HCT116 (cell line): ENCODE data around the gene INPP4A. TPM values are rescaled to one million over a fixed set of nuclear protein-coding genes. Genes with fewer than 3 reads are reported as not detected.

Source experiments
- ATAC-seq: fragments of 200-7000 bp; cut with Tn5 transposase; 2 replicates; pipeline ENCODE4 v1.9.1; 2020; ENCODE audit warnings: mild to moderate bottlenecking, moderate library complexity
- BruUV-seq: library from RNA; stranded (reverse); fragments of 400-500 nt; replicated peaks from 2 replicates; lab custom pipeline; 2021; lab: Mats Ljungman, UMichigan
- CTCF ChIA-PET: fragments of 300-600 bp; sonication (Branson Sonifier 250); formaldehyde crosslinking; loops from one replicate; lab custom pipeline; 2021; ENCODE audit warnings: antibody characterized with exemption; lab: Charles Lee
- POLR2A ChIA-PET: fragments of 300-600, 350-600 bp; sonication (Branson Sonifier 250); formaldehyde crosslinking; loops from one replicate; lab custom pipeline; 2021; ENCODE audit warnings: antibody characterized with exemption; lab: Charles Lee
- RAD21 ChIA-PET, 2 experiments: fragments of 300-600 bp; sonication (Branson Sonifier 250); formaldehyde crosslinking; loops; one replicate each; lab custom pipeline; 2023; ENCODE audit warnings: low total read pairs in 2 of 2; ENCODE audit not compliant: uncharacterized antibody in 2 of 2, unreplicated experiment in 2 of 2, low non-redundant PET in 1 of 2; lab: Charles Lee
- DNase-seq: peaks from one replicate; pipeline ENCODE4 v3.0.0-alpha.2; 2010; ENCODE audit warnings: low read depth, low spot score
- H2AFZ ChIP-seq: fragments of 200-600 bp; shearing (Covaris generic), sonication (generic); 2 replicates; pipeline ENCODE4 v1.6.1; 2017; ENCODE audit warnings: low read depth, mixed run types, mixed read lengths, antibody characterized with exemption, low read length; ENCODE audit not compliant: poor library complexity, severe bottlenecking
- H3K27ac ChIP-seq: 2 replicates; pipeline ENCODE4 v1.5.1; 2012; ENCODE audit warnings: low read depth, low read length
- H3K27me3 ChIP-seq: fragments of 200-600 bp; sonication (generic); 2 replicates; pipeline ENCODE4 v1.6.1; 2016; ENCODE audit warnings: mixed run types, low read length, mixed read lengths; ENCODE audit not compliant: insufficient read depth
- H3K36me3 ChIP-seq, 2 experiments: fragments of 200-500 bp in 1 of 2; fragments of 200-600 bp in 1 of 2; sonication (Bioruptor generic) in 1 of 2; sonication (generic) in 1 of 2; 2 replicates each; pipeline versions ENCODE4 v1.5.1 to v1.6.1; 2014 to 2016; ENCODE audit warnings: low read length in 2 of 2, inconsistent platforms in 1 of 2, mixed read lengths in 1 of 2, mixed run types in 1 of 2; ENCODE audit not compliant: insufficient read depth in 2 of 2, control insufficient read depth in 1 of 2
- H3K4me1 ChIP-seq, 2 experiments: fragments of 200-600 bp in 1 of 2; sonication (generic) in 1 of 2; 2 replicates each; pipeline versions ENCODE4 v1.5.1 to v1.6.1; 2012 to 2017; ENCODE audit warnings: low read length in 2 of 2, inconsistent platforms in 1 of 2, mild to moderate bottlenecking in 1 of 2, mixed read lengths in 1 of 2, mixed run types in 1 of 2, moderate library complexity in 1 of 2; ENCODE audit not compliant: insufficient read depth in 2 of 2, control insufficient read depth in 1 of 2
- H3K4me2 ChIP-seq: fragments of 200-600 bp; sonication (generic); 2 replicates; pipeline ENCODE4 v1.6.1; 2017; ENCODE audit warnings: mixed run types, low read length, mixed read lengths
- H3K4me3 ChIP-seq, 2 experiments: fragments of 200-600 bp in 1 of 2; sonication (generic) in 1 of 2; replicated peaks in 1 of 2; 2 replicates each; pipeline ENCODE4 v1.5.1; 2011 to 2016; ENCODE audit warnings: low read length in 2 of 2, control low read depth in 1 of 2, low read depth in 1 of 2, mild to moderate bottlenecking in 1 of 2, mixed read lengths in 1 of 2, mixed run types in 1 of 2
- H3K79me2 ChIP-seq: fragments of 200-600 bp; sonication (generic); 2 replicates; pipeline ENCODE4 v1.6.1; 2017; ENCODE audit warnings: mild to moderate bottlenecking, mixed run types, low read length, moderate library complexity, mixed read lengths; ENCODE audit not compliant: insufficient read depth
- H3K9ac ChIP-seq: fragments of 200-600 bp; sonication (generic); 2 replicates; pipeline ENCODE4 v1.6.1; 2016; ENCODE audit warnings: low read length, mixed read lengths
- H3K9me2 ChIP-seq: fragments of 200-600 bp; sonication (generic), shearing (Covaris generic); 2 replicates; pipeline ENCODE4 v1.6.1; 2017; ENCODE audit warnings: mixed run types, mild to moderate bottlenecking, moderate library complexity; ENCODE audit not compliant: insufficient read depth
- H3K9me3 ChIP-seq, 2 experiments: fragments of 200-500 bp in 1 of 2; fragments of 200-600 bp in 1 of 2; sonication (Bioruptor generic) in 1 of 2; sonication (generic) in 1 of 2; 2 replicates each; pipeline ENCODE4 v1.6.1; 2014 to 2017; ENCODE audit warnings: low read length in 2 of 2, mixed read lengths in 2 of 2, inconsistent platforms in 1 of 2, low read depth in 1 of 2, mild to moderate bottlenecking in 1 of 2, mixed run types in 1 of 2, moderate library complexity in 1 of 2; ENCODE audit not compliant: control insufficient read depth in 1 of 2, insufficient read depth in 1 of 2
- H4K20me1 ChIP-seq: fragments of 200-600 bp; sonication (generic), shearing (Covaris generic); 2 replicates; pipeline ENCODE4 v1.6.1; 2017; ENCODE audit warnings: mixed run types, mild to moderate bottlenecking, moderate library complexity; ENCODE audit not compliant: insufficient read depth
- ELF1 ChIP-seq: IDR thresholded peaks from 2 replicates; pipeline ENCODE4 v1.6.1; 2012; ENCODE audit warnings: low read depth, borderline replicate concordance
- POLR2A ChIP-seq: IDR thresholded peaks from 2 replicates; pipeline ENCODE4 v1.7.0; 2011; ENCODE audit warnings: borderline replicate concordance; ENCODE audit not compliant: insufficient read depth, insufficient read length; ENCODE audit errors: extremely low read depth
- RAD21 ChIP-seq: IDR thresholded peaks from 2 replicates; pipeline ENCODE4 v1.6.1; 2012; ENCODE audit warnings: low read depth, mild to moderate bottlenecking
- SP1 ChIP-seq: IDR thresholded peaks from 2 replicates; pipeline ENCODE4 v1.6.1; 2012; ENCODE audit warnings: low read depth
- TCF7L2 ChIP-seq: IDR thresholded peaks from 2 replicates; pipeline ENCODE4 v1.7.0; 2011; ENCODE audit warnings: borderline replicate concordance, inconsistent platforms; ENCODE audit not compliant: insufficient read depth, insufficient read length; ENCODE audit errors: extremely low read depth
- YY1 ChIP-seq: IDR thresholded peaks from 2 replicates; pipeline ENCODE4 v1.6.1; 2011; ENCODE audit warnings: low read length, low read depth, moderate library complexity, mild to moderate bottlenecking; ENCODE audit not compliant: insufficient replicate concordance; ENCODE audit errors: extremely low read depth
- intact Hi-C: fragments of 100-400 bp; cut with micrococcal nuclease; formaldehyde crosslinking; loops from 2 replicates; pipeline ENCODE4 v1.10.0; 2022
- total RNA-seq: library from RNA; stranded (reverse); gene quantifications from one replicate; pipeline ENCODE4 v1.2.1, GENCODE V29; 2021; ENCODE audit not compliant: unreplicated experiment
- TF ChIP-seq, protein P1 (sequence below): IDR thresholded peaks from 2 replicates; pipeline ENCODE4 v1.6.1; 2012
- TF ChIP-seq, protein P2 (sequence below): IDR thresholded peaks from 2 replicates; pipeline ENCODE4 v1.6.1; 2012
- TF ChIP-seq, protein P3 (sequence below): IDR thresholded peaks from 2 replicates; pipeline ENCODE4 v1.6.1; 2012; ENCODE audit warnings: low read depth
- TF ChIP-seq, protein P4 (sequence below), 3 experiments: fragments of 200-600 bp in 1 of 3; sonication (generic) in 1 of 3; IDR thresholded peaks in 2 of 3; conservative IDR thresholded peaks in 1 of 3; 2 replicates each; pipeline ENCODE4 v1.5.1; 2012 to 2017; ENCODE audit warnings: low read depth in 2 of 3, low read length in 2 of 3, antibody characterized with exemption in 1 of 3, borderline replicate concordance in 1 of 3, control low read depth in 1 of 3, mild to moderate bottlenecking in 1 of 3, mixed read lengths in 1 of 3, mixed run types in 1 of 3, moderate library complexity in 1 of 3; ENCODE audit not compliant: insufficient read depth in 1 of 3

The INPP4A gene
- total RNA-seq, 1 experiment from 2014 or later = 18.5 TPM

DNA sequence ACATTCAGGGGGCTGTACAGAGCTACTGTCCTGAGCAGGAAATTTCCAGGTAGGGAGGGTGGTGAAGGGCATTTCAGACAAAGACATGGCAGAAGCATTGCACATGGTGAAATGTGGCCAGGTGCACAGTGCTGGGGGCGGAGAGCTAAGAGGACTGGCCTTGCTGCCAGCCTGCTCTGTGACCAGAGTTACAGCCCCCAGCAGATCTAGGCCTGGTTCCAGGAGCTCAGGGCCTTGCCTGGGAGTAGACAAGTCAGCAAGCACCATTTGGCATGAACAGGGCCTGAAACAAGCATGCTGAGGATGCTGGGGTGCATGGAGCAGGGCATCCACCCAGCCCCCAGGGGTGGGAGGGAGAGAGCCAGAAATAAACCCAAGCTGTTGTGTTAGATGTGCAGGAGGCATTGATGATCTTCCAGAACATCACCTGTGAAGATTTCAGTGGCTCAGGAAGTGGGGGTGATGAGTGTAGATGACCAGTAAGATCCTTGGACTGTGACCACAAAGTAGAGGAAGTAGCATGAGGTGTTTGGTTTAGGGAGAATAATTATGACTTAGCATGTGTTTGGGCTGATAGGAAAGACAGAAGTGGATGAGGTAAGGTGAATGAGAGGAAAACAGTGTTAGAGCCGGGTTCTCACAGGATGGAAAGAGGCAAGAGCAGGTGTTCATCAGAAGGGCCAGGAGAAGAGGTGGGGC is 102.6 kb downstream of the INPP4A start:
- ChIA-PET CTCF (no interaction called here), POLR2A (no interaction called here), RAD21 (no interaction called here)
- TF ChIP-seq, protein P1, sequence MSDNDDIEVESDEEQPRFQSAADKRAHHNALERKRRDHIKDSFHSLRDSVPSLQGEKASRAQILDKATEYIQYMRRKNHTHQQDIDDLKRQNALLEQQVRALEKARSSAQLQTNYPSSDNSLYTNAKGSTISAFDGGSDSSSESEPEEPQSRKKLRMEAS = no peak
- TF ChIP-seq, protein P2, sequence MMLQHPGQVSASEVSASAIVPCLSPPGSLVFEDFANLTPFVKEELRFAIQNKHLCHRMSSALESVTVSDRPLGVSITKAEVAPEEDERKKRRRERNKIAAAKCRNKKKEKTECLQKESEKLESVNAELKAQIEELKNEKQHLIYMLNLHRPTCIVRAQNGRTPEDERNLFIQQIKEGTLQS = no peak
- no peak for TF ChIP-seq RAD21
- no peak for TF ChIP-seq TCF7L2
- no peak for TF ChIP-seq SP1
- H4K20me1 ChIP-seq = no peaks in the 10 kb centered on the region
- no peaks in the 10 kb centered on the region for H3K79me2 ChIP-seq
- H3K9me2 ChIP-seq = no peaks in the 10 kb centered on the region
- no peak overlapping the region for H2AFZ ChIP-seq
- H3K27me3 ChIP-seq = no peaks in the 10 kb centered on the region
- no peaks in the 10 kb centered on the region; a peak in 2 of 4 replicates for H3K36me3 ChIP-seq
- ATAC-seq = no peak
- H3K27ac ChIP-seq = no peak overlapping the region
- no peak for DNase-seq
- no peaks in the 10 kb centered on the region for H3K9me3 ChIP-seq
- intact Hi-C loops = no loop called here
- no TSS peak for BruUV-seq
- H3K4me1 ChIP-seq = no peaks in the 10 kb centered on the region
- H3K9ac ChIP-seq = no peak overlapping the region
- H3K4me3 ChIP-seq = no peak overlapping the region
- no peak overlapping the region for H3K4me2 ChIP-seq

DNA sequence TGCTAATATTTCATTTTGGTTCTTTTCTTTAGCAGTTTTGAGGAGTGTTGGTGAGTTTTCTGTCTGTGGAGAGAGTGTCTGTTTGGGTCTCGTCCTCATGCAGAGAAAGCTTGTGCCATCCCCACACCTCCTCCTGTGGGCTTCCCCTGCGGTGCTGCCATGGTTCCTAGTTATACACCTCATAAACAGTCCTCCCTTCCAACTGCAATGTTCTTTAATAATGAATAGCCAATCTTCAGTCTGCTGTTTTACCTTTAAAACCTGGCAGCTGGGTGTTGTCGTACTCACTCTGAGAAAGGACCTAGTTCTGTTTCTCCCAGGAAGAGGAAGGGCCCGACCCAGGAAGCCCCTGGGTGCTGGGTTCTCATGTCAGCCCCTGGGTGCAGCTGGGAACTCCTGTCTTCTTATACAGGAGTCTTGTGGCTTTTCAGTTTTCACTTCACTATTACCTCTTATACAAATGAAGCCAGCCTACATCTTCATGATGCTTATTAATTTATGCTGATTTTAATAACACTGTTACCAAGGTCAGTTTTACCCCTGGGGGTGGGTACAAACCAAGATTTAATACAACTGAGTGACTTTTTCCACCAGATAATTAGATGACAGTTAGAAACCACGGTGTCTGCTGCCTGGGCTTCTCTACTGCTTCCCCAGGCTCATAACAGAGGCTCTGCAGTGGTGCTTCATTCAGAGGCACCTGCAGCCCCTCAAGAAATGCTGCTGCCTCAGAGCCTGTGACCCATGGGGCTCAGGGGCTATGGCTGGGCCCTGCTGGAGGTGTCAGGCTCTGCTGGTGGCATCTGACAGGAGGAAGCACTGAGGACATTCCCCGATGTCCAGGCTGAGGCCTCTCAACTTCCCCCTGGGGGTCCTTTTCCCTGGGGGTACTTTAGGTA is 104.5 kb downstream of the INPP4A start:
- BruUV-seq = no TSS peak
- no peak overlapping the region for H3K4me2 ChIP-seq
- DNase-seq = no peak
- H3K27me3 ChIP-seq = no peaks in the 10 kb centered on the region
- intact Hi-C loops = no loop called here
- no peak for TF ChIP-seq ELF1
- TF ChIP-seq, protein P3, sequence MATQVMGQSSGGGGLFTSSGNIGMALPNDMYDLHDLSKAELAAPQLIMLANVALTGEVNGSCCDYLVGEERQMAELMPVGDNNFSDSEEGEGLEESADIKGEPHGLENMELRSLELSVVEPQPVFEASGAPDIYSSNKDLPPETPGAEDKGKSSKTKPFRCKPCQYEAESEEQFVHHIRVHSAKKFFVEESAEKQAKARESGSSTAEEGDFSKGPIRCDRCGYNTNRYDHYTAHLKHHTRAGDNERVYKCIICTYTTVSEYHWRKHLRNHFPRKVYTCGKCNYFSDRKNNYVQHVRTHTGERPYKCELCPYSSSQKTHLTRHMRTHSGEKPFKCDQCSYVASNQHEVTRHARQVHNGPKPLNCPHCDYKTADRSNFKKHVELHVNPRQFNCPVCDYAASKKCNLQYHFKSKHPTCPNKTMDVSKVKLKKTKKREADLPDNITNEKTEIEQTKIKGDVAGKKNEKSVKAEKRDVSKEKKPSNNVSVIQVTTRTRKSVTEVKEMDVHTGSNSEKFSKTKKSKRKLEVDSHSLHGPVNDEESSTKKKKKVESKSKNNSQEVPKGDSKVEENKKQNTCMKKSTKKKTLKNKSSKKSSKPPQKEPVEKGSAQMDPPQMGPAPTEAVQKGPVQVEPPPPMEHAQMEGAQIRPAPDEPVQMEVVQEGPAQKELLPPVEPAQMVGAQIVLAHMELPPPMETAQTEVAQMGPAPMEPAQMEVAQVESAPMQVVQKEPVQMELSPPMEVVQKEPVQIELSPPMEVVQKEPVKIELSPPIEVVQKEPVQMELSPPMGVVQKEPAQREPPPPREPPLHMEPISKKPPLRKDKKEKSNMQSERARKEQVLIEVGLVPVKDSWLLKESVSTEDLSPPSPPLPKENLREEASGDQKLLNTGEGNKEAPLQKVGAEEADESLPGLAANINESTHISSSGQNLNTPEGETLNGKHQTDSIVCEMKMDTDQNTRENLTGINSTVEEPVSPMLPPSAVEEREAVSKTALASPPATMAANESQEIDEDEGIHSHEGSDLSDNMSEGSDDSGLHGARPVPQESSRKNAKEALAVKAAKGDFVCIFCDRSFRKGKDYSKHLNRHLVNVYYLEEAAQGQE = no peak
- TF ChIP-seq, protein P4, sequence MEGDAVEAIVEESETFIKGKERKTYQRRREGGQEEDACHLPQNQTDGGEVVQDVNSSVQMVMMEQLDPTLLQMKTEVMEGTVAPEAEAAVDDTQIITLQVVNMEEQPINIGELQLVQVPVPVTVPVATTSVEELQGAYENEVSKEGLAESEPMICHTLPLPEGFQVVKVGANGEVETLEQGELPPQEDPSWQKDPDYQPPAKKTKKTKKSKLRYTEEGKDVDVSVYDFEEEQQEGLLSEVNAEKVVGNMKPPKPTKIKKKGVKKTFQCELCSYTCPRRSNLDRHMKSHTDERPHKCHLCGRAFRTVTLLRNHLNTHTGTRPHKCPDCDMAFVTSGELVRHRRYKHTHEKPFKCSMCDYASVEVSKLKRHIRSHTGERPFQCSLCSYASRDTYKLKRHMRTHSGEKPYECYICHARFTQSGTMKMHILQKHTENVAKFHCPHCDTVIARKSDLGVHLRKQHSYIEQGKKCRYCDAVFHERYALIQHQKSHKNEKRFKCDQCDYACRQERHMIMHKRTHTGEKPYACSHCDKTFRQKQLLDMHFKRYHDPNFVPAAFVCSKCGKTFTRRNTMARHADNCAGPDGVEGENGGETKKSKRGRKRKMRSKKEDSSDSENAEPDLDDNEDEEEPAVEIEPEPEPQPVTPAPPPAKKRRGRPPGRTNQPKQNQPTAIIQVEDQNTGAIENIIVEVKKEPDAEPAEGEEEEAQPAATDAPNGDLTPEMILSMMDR (IDR thresholded peaks at IDR 0.05 in 2 of 3, conservative IDR thresholded peaks at IDR 0.05 in 1 of 3; ENCODE audit: borderline replicate concordance in 1 of 3, insufficient read depth in 1 of 3, low read depth in 2 of 3, low read length in 2 of 3) = no peak
- no peak for TF ChIP-seq POLR2A
- TF ChIP-seq, protein P1 = no peak
- no peak for TF ChIP-seq YY1
- no peaks in the 10 kb centered on the region for H4K20me1 ChIP-seq
- no peak overlapping the region for H3K9ac ChIP-seq
- H3K9me3 ChIP-seq = no peaks in the 10 kb centered on the region
- H3K9me2 ChIP-seq = no peaks in the 10 kb centered on the region
- no peak for ATAC-seq
- H3K4me1 ChIP-seq = no peaks in the 10 kb centered on the region
- H3K4me3 ChIP-seq = no peak overlapping the region
- no peak overlapping the region for H2AFZ ChIP-seq
- CTCF ChIA-PET = interaction anchor here (0.6 kb wide), 1 partner anchor 130 kb away, joined by 4 read pairs; no protein-coding TSS in a partner anchor
- H3K27ac ChIP-seq = no peak overlapping the region
- POLR2A ChIA-PET = no interaction called here
- H3K36me3 ChIP-seq = peaks cover 4% of the 10 kb centered on the region in 2 experiments; a peak in 3 of 4 replicates
- RAD21 ChIA-PET = no interaction called here
- H3K79me2 ChIP-seq = no peaks in the 10 kb centered on the region
